GM12874 (cell line): Measurements from ENCODE around the gene OLIG3.

Source experiments
- CTCF ChIP-seq: IDR thresholded peaks from 2 replicates; pipeline ENCODE4 v1.5.1; 2011; ENCODE audit warnings: low read depth, mild to moderate bottlenecking, control low read depth, low read length, moderate library complexity; ENCODE audit not compliant: insufficient read depth

OLIG3 gene

GRCh38 chr6:137489046-137490005 lies 4.9 kb downstream of the OLIG3 start:
- 0 out of 2 replicates have a peak, but pooled peaks have one; percentile 8 for TF ChIP-seq CTCF

GRCh38 chr6:137488150-137489045 lies 5.8 kb downstream of the OLIG3 start:
- TF ChIP-seq CTCF, result no peak

GRCh38 chr6:137487869-137488149 lies 6.4 kb downstream of the OLIG3 start:
- no peak for TF ChIP-seq CTCF

- no peak for TF ChIP-seq CTCF
Observed at GRCh38 chr6:137487181-137487868, 6.9 kb downstream of the OLIG3 start.

GRCh38 chr6:137486416-137486815 lies 7.8 kb downstream of the OLIG3 start:
- no peak for TF ChIP-seq CTCF

- no peak for TF ChIP-seq CTCF
Observed at GRCh38 chr6:137480431-137480830, 13.8 kb downstream of the OLIG3 start.

GRCh38 chr6:137475103-137475502 lies 19.1 kb downstream of the OLIG3 start:
- no peak for TF ChIP-seq CTCF
